H1 (cell line): ENCODE measurements around the gene CEBPE. TPM values are rescaled to one million over a fixed set of nuclear protein-coding genes. Genes with fewer than 3 reads are reported as not detected.

Source experiments
- CTCF ChIA-PET: fragments of 300-600 bp; sonication (Branson Sonifier 250); formaldehyde crosslinking; loops from one replicate; lab custom pipeline; 2021; ENCODE audit not compliant: partially characterized antibody; lab: Charles Lee
- POLR2A ChIA-PET: fragments of 300-600 bp; sonication (Branson Sonifier 250); formaldehyde crosslinking; loops from one replicate; lab custom pipeline; 2021; ENCODE audit warnings: inconsistent platforms; ENCODE audit not compliant: partially characterized antibody; lab: Charles Lee
- DNase-seq, 2 experiments: peaks; one replicate each; pipeline versions ENCODE4 v3.0.0 to v3.0.0-alpha.2; 2010 to 2022; ENCODE audit warnings: low spot score in 2 of 2, low read depth in 1 of 2, mixed read lengths in 1 of 2
- FAIRE-seq: peaks from 2 replicates; lab custom pipeline; 2011; peaks lifted over from hg19 to GRCh38; lab: Jason Lieb, UNC
- H2AFZ ChIP-seq: 2 replicates; pipeline ENCODE4 v1.8.1; 2012; ENCODE audit warnings: low read length, inconsistent platforms
- H2AK5ac ChIP-seq: 2 replicates; pipeline ENCODE4 v1.6.1; 2013; ENCODE audit warnings: low read depth, low read length
- H2BK120ac ChIP-seq: replicated peaks from 2 replicates; pipeline ENCODE3; 2013; ENCODE audit warnings: low read depth, low read length, inconsistent platforms
- H2BK12ac ChIP-seq: 2 replicates; pipeline ENCODE4 v1.6.1; 2013; ENCODE audit warnings: low read depth, low read length
- H2BK15ac ChIP-seq: 2 replicates; pipeline ENCODE4 v1.6.1; 2013; ENCODE audit warnings: low read length
- H2BK20ac ChIP-seq: 2 replicates; pipeline ENCODE4 v1.6.1; 2013; ENCODE audit warnings: low read length
- H2BK5ac ChIP-seq: 2 replicates; pipeline ENCODE4 v1.6.1; 2013; ENCODE audit warnings: low read depth, low read length
- H3K14ac ChIP-seq: 2 replicates; pipeline ENCODE4 v1.6.1; 2013; ENCODE audit warnings: inconsistent platforms; ENCODE audit not compliant: insufficient read length
- H3K18ac ChIP-seq: 2 replicates; pipeline ENCODE4 v1.6.1; 2013; ENCODE audit warnings: low read length; ENCODE audit errors: extremely low read depth
- H3K23ac ChIP-seq: 2 replicates; pipeline ENCODE4 v1.6.1; 2013; ENCODE audit warnings: inconsistent platforms; ENCODE audit not compliant: insufficient read length
- H3K23me2 ChIP-seq: 2 replicates; pipeline ENCODE4 v1.6.1; 2013; ENCODE audit warnings: low read depth, low read length
- H3K27ac ChIP-seq: 2 replicates; pipeline ENCODE4 v1.6.1; 2011; ENCODE audit warnings: low read depth, low read length, inconsistent platforms
- H3K27me3 ChIP-seq, 4 experiments: replicated peaks in 1 of 4; 1 replicate in 1 of 4; 2 replicates in 3 of 4; pipeline versions ENCODE4 v1.6.1 to v1.8.1; 2011 to 2013; ENCODE audit warnings: low read length in 3 of 4, mild to moderate bottlenecking in 3 of 4, inconsistent platforms in 2 of 4, mixed read lengths in 2 of 4, moderate library complexity in 1 of 4; ENCODE audit not compliant: control insufficient read depth in 3 of 4, insufficient read depth in 3 of 4; ENCODE audit errors: extremely low read depth in 1 of 4
- H3K36me3 ChIP-seq, 4 experiments: 2 replicates each; pipeline versions ENCODE4 v1.6.1 to v1.8.1; 2011 to 2013; ENCODE audit warnings: mild to moderate bottlenecking in 4 of 4, low read length in 3 of 4, moderate library complexity in 2 of 4, control low read depth in 1 of 4, inconsistent platforms in 1 of 4; ENCODE audit not compliant: insufficient read depth in 4 of 4, control insufficient read depth in 2 of 4
- H3K4ac ChIP-seq: replicated peaks from 2 replicates; pipeline ENCODE3; 2013; ENCODE audit warnings: low read length, low read depth, mixed read lengths, inconsistent platforms; ENCODE audit not compliant: insufficient read length
- H3K4me1 ChIP-seq, 4 experiments: replicated peaks in 1 of 4; 1 replicate in 1 of 4; 2 replicates in 3 of 4; pipeline versions ENCODE4 v1.6.1 to v1.8.1; 2011 to 2013; ENCODE audit warnings: low read length in 3 of 4, inconsistent platforms in 2 of 4, mixed read lengths in 1 of 4; ENCODE audit not compliant: insufficient read depth in 4 of 4, control insufficient read depth in 3 of 4
- H3K4me2 ChIP-seq, 2 experiments: 2 replicates each; pipeline versions ENCODE4 v1.6.1 to v1.8.1; 2011 to 2013; ENCODE audit warnings: low read depth in 2 of 2, low read length in 2 of 2, control low read depth in 1 of 2, inconsistent platforms in 1 of 2, mild to moderate bottlenecking in 1 of 2; ENCODE audit not compliant: insufficient read depth in 1 of 2
- H3K4me3 ChIP-seq, 4 experiments: fragments of 200-600, 300-600 bp in 1 of 4; sonication (generic), shearing (Covaris generic), sonication (Bioruptor Twin) in 1 of 4; 2 replicates each; pipeline versions ENCODE4 v1.5.1 to v1.8.1; 2011 to 2016; ENCODE audit warnings: low read length in 4 of 4, low read depth in 3 of 4, control low read depth in 2 of 4, inconsistent platforms in 2 of 4, mild to moderate bottlenecking in 2 of 4, mixed read lengths in 1 of 4, moderate library complexity in 1 of 4; ENCODE audit not compliant: insufficient read depth in 2 of 4; ENCODE audit errors: extremely low read depth in 1 of 4
- H3K56ac ChIP-seq: replicated peaks from 2 replicates; pipeline ENCODE3; 2013; ENCODE audit warnings: low read depth, mild to moderate bottlenecking, mixed read lengths, low read length, inconsistent platforms; ENCODE audit not compliant: insufficient read length
- H3K79me1 ChIP-seq: 2 replicates; pipeline ENCODE4 v1.6.1; 2013; ENCODE audit warnings: low read depth, low read length, control low read depth
- H3K79me2 ChIP-seq, 2 experiments: 2 replicates each; pipeline versions ENCODE4 v1.6.1 to v1.8.1; 2012 to 2013; ENCODE audit warnings: low read length in 2 of 2, mild to moderate bottlenecking in 2 of 2, inconsistent platforms in 1 of 2; ENCODE audit not compliant: insufficient read depth in 2 of 2, control insufficient read depth in 1 of 2
- H3K9ac ChIP-seq, 4 experiments: replicated peaks in 1 of 4; 1 replicate in 1 of 4; 2 replicates in 3 of 4; pipeline versions ENCODE4 v1.6.1 to v1.8.1; 2011 to 2013; ENCODE audit warnings: low read depth in 3 of 4, low read length in 3 of 4, control low read depth in 2 of 4, mild to moderate bottlenecking in 2 of 4, moderate library complexity in 2 of 4, inconsistent platforms in 1 of 4; ENCODE audit errors: extremely low read depth in 1 of 4
- H3K9me3 ChIP-seq, 2 experiments: 2 replicates each; pipeline versions ENCODE4 v1.6.1 to v1.8.1; 2012 to 2013; ENCODE audit warnings: mild to moderate bottlenecking in 2 of 2, moderate library complexity in 2 of 2, control low read depth in 1 of 2, inconsistent platforms in 1 of 2, low read depth in 1 of 2, low read length in 1 of 2, mixed read lengths in 1 of 2; ENCODE audit not compliant: insufficient read depth in 2 of 2
- H4K20me1 ChIP-seq, 2 experiments: replicated peaks in 1 of 2; 2 replicates each; pipeline versions ENCODE3 to v1.8.1; 2011 to 2013; ENCODE audit warnings: inconsistent platforms in 2 of 2, low read length in 2 of 2, mild to moderate bottlenecking in 1 of 2; ENCODE audit not compliant: insufficient read depth in 2 of 2, control insufficient read depth in 1 of 2
- H4K5ac ChIP-seq: 2 replicates; pipeline ENCODE4 v1.6.1; 2013; ENCODE audit warnings: low read length, low read depth, mixed read lengths, inconsistent platforms; ENCODE audit not compliant: insufficient read length
- H4K8ac ChIP-seq: 2 replicates; pipeline ENCODE4 v1.8.0; 2013; ENCODE audit warnings: mild to moderate bottlenecking, moderate library complexity, low read length, inconsistent platforms; ENCODE audit not compliant: insufficient read depth; ENCODE audit errors: extremely low read depth
- H4K91ac ChIP-seq: replicated peaks from 2 replicates; pipeline ENCODE3; 2013; ENCODE audit warnings: low read length, mixed read lengths, inconsistent platforms; ENCODE audit not compliant: insufficient read length
- BCL11A ChIP-seq, 2 experiments: IDR thresholded peaks; one replicate each; pipeline ENCODE4 v1.6.1; 2011; ENCODE audit warnings: low read depth in 2 of 2, low read length in 2 of 2, mild to moderate bottlenecking in 2 of 2
- PHF8 ChIP-seq: fragments of 200-600 bp; sonication (generic); conservative IDR thresholded peaks from 2 replicates; pipeline ENCODE4 v1.7.1; 2012; ENCODE audit warnings: low read depth, mild to moderate bottlenecking, inconsistent platforms, low read length, moderate library complexity
- RAD21 ChIP-seq, 2 experiments: IDR thresholded peaks in 1 of 2; conservative IDR thresholded peaks in 1 of 2; 2 replicates each; pipeline ENCODE4 v1.6.1; 2011; ENCODE audit warnings: low read depth in 2 of 2, low read length in 2 of 2, improper control_type of control experiment in 1 of 2, inconsistent platforms in 1 of 2, mild to moderate bottlenecking in 1 of 2, moderate library complexity in 1 of 2
- SP4 ChIP-seq: IDR thresholded peaks from 2 replicates; pipeline ENCODE4 v1.6.1; 2012; ENCODE audit warnings: low read length, inconsistent platforms
- WGBS, 2 experiments: shearing (Covaris generic) in 1 of 2; methylation state at CpG; one replicate each; pipeline versions ENCODE4 v1.1.6 to v1.1.7; 2013 to 2015; ENCODE audit warnings: low lambda C conversion rate in 2 of 2, mixed read lengths in 2 of 2, inconsistent platforms in 1 of 2, low coverage in 1 of 2, missing lambda C conversion rate in 1 of 2; ENCODE audit not compliant: insufficient replicate concordance in 2 of 2, insufficient coverage in 1 of 2, insufficient read length in 1 of 2; ENCODE audit errors: extremely low coverage in 1 of 2, missing lambda C conversion rate in 1 of 2; 5-methylcytosine and 5-hydroxymethylcytosine counted together
- polyA plus RNA-seq, 7 experiments: library from polyadenylated mRNA; depleted of rRNA in 3 of 7; stranded (reverse) in 5 of 7; unstranded in 2 of 7; fragments of >200 nt in 5 of 7; fragments of 200-250 nt in 2 of 7; gene quantifications; 1 replicate in 5 of 7; 2 replicates in 1 of 7; 4 replicates in 1 of 7; pipeline versions ENCODE4 v1.2.1 to v1.2.3, GENCODE V29; 2011 to 2013; ENCODE audit warnings: missing spikeins in 2 of 7, mixed read lengths in 2 of 7
- total RNA-seq: library from RNA; stranded (reverse); fragmentation: NEBNext Ultra II Directional; extraction: Animal tissue kit (Norgen Biotek cat#: 25700); gene quantifications from 2 replicates; pipeline ENCODE4 v1.2.1, GENCODE V29; 2021
- TF ChIP-seq, protein P1 (sequence below), 3 experiments: IDR thresholded peaks; 1 replicate in 2 of 3; 2 replicates in 1 of 3; pipeline versions ENCODE4 v1.5.1 to v1.6.1; 2011; ENCODE audit warnings: low read length in 3 of 3, mild to moderate bottlenecking in 3 of 3, inconsistent platforms in 2 of 3, low read depth in 1 of 3, moderate library complexity in 1 of 3; ENCODE audit not compliant: insufficient read depth in 1 of 3; ENCODE audit errors: control extremely low read depth in 1 of 3

CEBPE gene
- total and polyA plus RNA-seq, 2 of the 8 experiments (the other 6 are each of a cell fraction or from before 2014, with no cell fraction given) = 0.05 TPM; not detected in 1

DNA sequence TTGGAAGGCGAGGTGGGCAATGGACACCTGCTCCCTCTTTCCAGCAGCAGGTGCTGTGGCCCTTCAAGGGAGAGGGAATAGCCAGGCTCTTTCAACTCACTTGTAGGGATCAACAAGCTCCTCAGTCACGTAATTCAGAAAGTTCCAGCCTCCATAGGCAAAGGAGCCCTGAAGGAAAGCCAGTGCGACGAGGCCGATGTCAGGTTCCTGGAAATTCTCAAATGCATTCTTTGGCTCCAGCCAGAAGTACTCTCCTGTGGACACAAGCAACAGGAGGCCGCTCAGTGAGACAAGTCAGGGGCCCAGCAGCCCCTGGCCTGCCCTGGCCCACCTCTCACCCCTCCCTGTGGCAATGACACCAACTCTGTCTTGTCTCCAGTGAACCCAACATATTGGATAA, 21.3 kb upstream of the CEBPE start:
- no peaks in the 10 kb centered on the region; the same call in 1 of the 2 replicates for H3K23me2 ChIP-seq
- H4K5ac ChIP-seq = no peak overlapping the region
- H3K79me1 ChIP-seq = no peaks in the 10 kb centered on the region
- no peak overlapping the region for H2AFZ ChIP-seq
- no peak overlapping the region for H4K91ac ChIP-seq
- POLR2A ChIA-PET = interaction anchor here (0.6 to 3.2 kb wide), 5 partner anchors 12 to 187 kb away, joined by 3 to 9 read pairs (median 3); no protein-coding TSS in a partner anchor
- H2BK15ac ChIP-seq = no peak overlapping the region
- H2BK120ac ChIP-seq = no peak overlapping the region
- no peaks in the 10 kb centered on the region for H3K9me3 ChIP-seq
- no peak overlapping the region for H3K4ac ChIP-seq
- peaks cover 2 to 5% of the 10 kb centered on the region in 2 experiments for H4K20me1 ChIP-seq
- H2AK5ac ChIP-seq = no peak overlapping the region
- H3K4me2 ChIP-seq = no peak overlapping the region
- no peak overlapping the region for H3K56ac ChIP-seq
- no peak overlapping the region for H4K8ac ChIP-seq
- no peak overlapping the region for H3K4me3 ChIP-seq
- DNase-seq = no peak
- H3K9ac ChIP-seq = no peak overlapping the region
- no peak overlapping the region for H2BK5ac ChIP-seq
- H3K4me1 ChIP-seq = no peaks in the 10 kb centered on the region
- no peak overlapping the region for H2BK20ac ChIP-seq
- 92% methylated on average over 6 of the region's 6 CpGs; no CpG with 5 or more reads in 1 of the 2 experiments for WGBS, 2 experiments
- no peak overlapping the region for H3K27ac ChIP-seq
- H3K79me2 ChIP-seq = no peaks in the 10 kb centered on the region
- H3K23ac ChIP-seq = no peak overlapping the region
- H3K27me3 ChIP-seq = no peaks in the 10 kb centered on the region
- TF ChIP-seq BCL11A (IDR thresholded peaks at IDR 0.05; ENCODE audit: low read depth in 2 of 2, low read length in 2 of 2) (no peak), RAD21 (IDR thresholded peaks at IDR 0.05 in 1 of 2, conservative IDR thresholded peaks at IDR 0.05 in 1 of 2; ENCODE audit: low read depth in 2 of 2, low read length in 2 of 2) (peak; percentile 25 to 37; a peak in 3 of 4 replicates), PHF8 (no peak), SP4 (no peak)
- TF ChIP-seq, protein P1, sequence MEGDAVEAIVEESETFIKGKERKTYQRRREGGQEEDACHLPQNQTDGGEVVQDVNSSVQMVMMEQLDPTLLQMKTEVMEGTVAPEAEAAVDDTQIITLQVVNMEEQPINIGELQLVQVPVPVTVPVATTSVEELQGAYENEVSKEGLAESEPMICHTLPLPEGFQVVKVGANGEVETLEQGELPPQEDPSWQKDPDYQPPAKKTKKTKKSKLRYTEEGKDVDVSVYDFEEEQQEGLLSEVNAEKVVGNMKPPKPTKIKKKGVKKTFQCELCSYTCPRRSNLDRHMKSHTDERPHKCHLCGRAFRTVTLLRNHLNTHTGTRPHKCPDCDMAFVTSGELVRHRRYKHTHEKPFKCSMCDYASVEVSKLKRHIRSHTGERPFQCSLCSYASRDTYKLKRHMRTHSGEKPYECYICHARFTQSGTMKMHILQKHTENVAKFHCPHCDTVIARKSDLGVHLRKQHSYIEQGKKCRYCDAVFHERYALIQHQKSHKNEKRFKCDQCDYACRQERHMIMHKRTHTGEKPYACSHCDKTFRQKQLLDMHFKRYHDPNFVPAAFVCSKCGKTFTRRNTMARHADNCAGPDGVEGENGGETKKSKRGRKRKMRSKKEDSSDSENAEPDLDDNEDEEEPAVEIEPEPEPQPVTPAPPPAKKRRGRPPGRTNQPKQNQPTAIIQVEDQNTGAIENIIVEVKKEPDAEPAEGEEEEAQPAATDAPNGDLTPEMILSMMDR (IDR thresholded peaks at IDR 0.05; ENCODE audit: control extremely low read depth in 1 of 3, insufficient read depth in 1 of 3, low read depth in 1 of 3, low read length in 3 of 3) = peak in 2 of 3 experiments; percentile 8 to 10; a peak in 1 of 4 replicates
- CTCF ChIA-PET = interaction anchor here (0.6 to 3.9 kb wide), 6 partner anchors 11 to 185 kb away, joined by 3 to 21 read pairs (median 3); no protein-coding TSS in a partner anchor
- H3K36me3 ChIP-seq = peaks cover 10 to 55% (median 35%) of the 10 kb centered on the region in 4 experiments; a peak in 6 of 8 replicates
- H3K18ac ChIP-seq = no peak overlapping the region
- no peak overlapping the region for H3K14ac ChIP-seq
- no peak overlapping the region for H2BK12ac ChIP-seq
- FAIRE-seq = no peak
